CD8-positive, alpha-beta memory T cell (primary cell): ENCODE measurements around the gene USF2. TPM values are rescaled to one million over a fixed set of nuclear protein-coding genes. Genes with fewer than 3 reads are reported as not detected.
"Not testable (repeated sequence)": the region's sequence is repeated elsewhere in the genome, so short reads cannot be mapped to it uniquely, and the experiment has no call there.

Experiments
- CTCF ChIA-PET: fragments of 350-600 bp; sonication (Branson Sonifier 250); formaldehyde crosslinking; loops from one replicate; lab custom pipeline; 2021; ENCODE audit warnings: antibody characterized with exemption; lab: Charles Lee
- POLR2A ChIA-PET: fragments of 350-600 bp; sonication (Branson Sonifier 250); formaldehyde crosslinking; loops from one replicate; lab custom pipeline; 2021; ENCODE audit warnings: antibody characterized with exemption; lab: Charles Lee
- DNase-seq, 5 donors: peaks; one replicate each; pipeline versions ENCODE4 v3.0.0 to v3.0.0-alpha.2; 2020 to 2022; ENCODE audit warnings: mixed read lengths in 1 of 5
- H3K27ac ChIP-seq: one replicate; pipeline ENCODE4 v1.7.0; 2013; ENCODE audit warnings: low read depth, mild to moderate bottlenecking, low read length, moderate library complexity
- H3K27me3 ChIP-seq: 2 replicates; pipeline ENCODE4 v1.7.0; 2013; ENCODE audit warnings: low read length, mild to moderate bottlenecking; ENCODE audit not compliant: insufficient read depth, poor library complexity, severe bottlenecking
- H3K36me3 ChIP-seq: 2 replicates; pipeline ENCODE4 v1.7.0; 2013; ENCODE audit warnings: mild to moderate bottlenecking, low read length, moderate library complexity; ENCODE audit not compliant: insufficient read depth
- H3K4me1 ChIP-seq: 2 replicates; pipeline ENCODE4 v1.7.0; 2013; ENCODE audit warnings: mild to moderate bottlenecking, low read length, moderate library complexity; ENCODE audit not compliant: insufficient read depth
- H3K4me3 ChIP-seq: 2 replicates; pipeline ENCODE4 v1.7.0; 2013; ENCODE audit warnings: mild to moderate bottlenecking, low read length
- H3K9me3 ChIP-seq: 2 replicates; pipeline ENCODE4 v1.7.0; 2013; ENCODE audit warnings: mild to moderate bottlenecking, low read length
- H3K27ac Mint-ChIP-seq, 8 donors: one replicate each; pipeline ENCODE4 v1.8.0; 2020 to 2021; ENCODE audit warnings: mixed read lengths in 8 of 8, mild to moderate bottlenecking in 6 of 8, inconsistent platforms in 3 of 8, moderate library complexity in 3 of 8
- H3K27me3 Mint-ChIP-seq, 2 donors: one replicate each; pipeline ENCODE4 v1.8.0; 2020 to 2021; ENCODE audit warnings: mixed read lengths in 2 of 2, mild to moderate bottlenecking in 1 of 2, moderate library complexity in 1 of 2
- H3K36me3 Mint-ChIP-seq, 3 donors: one replicate each; pipeline ENCODE4 v1.8.0; 2020 to 2021; ENCODE audit warnings: mixed read lengths in 3 of 3, inconsistent platforms in 1 of 3, mild to moderate bottlenecking in 1 of 3
- H3K4me1 Mint-ChIP-seq, 3 donors: one replicate each; pipeline ENCODE4 v1.8.0; 2020 to 2021; ENCODE audit warnings: mixed read lengths in 3 of 3, inconsistent platforms in 1 of 3, mild to moderate bottlenecking in 1 of 3
- H3K4me3 Mint-ChIP-seq, 7 donors: one replicate each; pipeline ENCODE4 v1.8.0; 2020 to 2021; ENCODE audit warnings: mixed read lengths in 7 of 7, mild to moderate bottlenecking in 6 of 7, moderate library complexity in 4 of 7, inconsistent platforms in 2 of 7
- H3K9me3 Mint-ChIP-seq, 5 donors: one replicate each; pipeline ENCODE4 v1.8.0; 2020 to 2022; ENCODE audit warnings: mixed read lengths in 5 of 5, mild to moderate bottlenecking in 3 of 5, moderate library complexity in 2 of 5, inconsistent platforms in 1 of 5
- polyA plus RNA-seq: library from polyadenylated mRNA; unstranded; fragments of 300-500 nt; fragmentation: Illumina TruSeq; gene quantifications from one replicate; pipeline ENCODE4 v1.2.3, GENCODE V29; 2021
- total RNA-seq, 2 experiments: library from RNA; stranded (reverse); gene quantifications; one replicate each; pipeline ENCODE4 v1.2.3, GENCODE V29; 2021

The USF2 gene
- total and polyA plus RNA-seq, 3 experiments from 2014 or later: 9.2 to 132 (median 125) TPM

DNA sequence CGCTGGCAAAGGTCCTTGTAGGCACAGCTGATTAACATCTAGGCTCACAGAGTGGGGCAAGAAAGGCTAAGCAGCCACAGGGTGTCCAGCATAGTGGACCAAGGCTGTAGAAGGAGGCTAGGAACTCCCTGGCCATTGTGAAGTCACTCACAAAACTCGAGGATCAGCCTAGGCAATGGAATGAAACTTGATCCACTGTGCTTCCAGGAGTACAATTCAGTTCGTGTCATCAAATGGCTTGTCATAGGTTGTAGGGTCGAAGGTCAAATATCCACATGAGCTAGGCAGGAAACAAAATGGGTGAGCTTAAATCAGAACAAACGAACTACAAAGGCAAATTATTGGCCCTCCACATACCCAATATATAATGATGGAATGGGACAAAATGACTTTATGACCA is 35.9 kb upstream of the USF2 start:
- Mint-ChIP-seq H3K4me1 (peaks cover 6 to 10% (median 10%) of the 10 kb centered on the region in 3 donors), H3K36me3 (no peaks in the 10 kb centered on the region), H3K27ac (peak overlapping the region in 1 of 8 donors; percentile 17), H3K9me3 (no peaks in the 10 kb centered on the region), H3K4me3 (no peak overlapping the region), H3K27me3 (no peaks in the 10 kb centered on the region)
- CTCF ChIA-PET: interaction anchor here (1.2 kb wide), 1 partner anchor 44 kb away, joined by 3 read pairs; no protein-coding TSS in a partner anchor
- POLR2A ChIA-PET: interaction anchor here (0.6 kb wide), 1 partner anchor 14 kb away, joined by 3 read pairs; no protein-coding TSS in a partner anchor
- no peaks in the 10 kb centered on the region for H3K27me3 ChIP-seq
- no peaks in the 10 kb centered on the region for H3K4me1 ChIP-seq
- H3K9me3 ChIP-seq: no peaks in the 10 kb centered on the region
- no peak overlapping the region for H3K27ac ChIP-seq
- H3K4me3 ChIP-seq: no peak overlapping the region
- no peak for DNase-seq
- H3K36me3 ChIP-seq: no peaks in the 10 kb centered on the region

DNA sequence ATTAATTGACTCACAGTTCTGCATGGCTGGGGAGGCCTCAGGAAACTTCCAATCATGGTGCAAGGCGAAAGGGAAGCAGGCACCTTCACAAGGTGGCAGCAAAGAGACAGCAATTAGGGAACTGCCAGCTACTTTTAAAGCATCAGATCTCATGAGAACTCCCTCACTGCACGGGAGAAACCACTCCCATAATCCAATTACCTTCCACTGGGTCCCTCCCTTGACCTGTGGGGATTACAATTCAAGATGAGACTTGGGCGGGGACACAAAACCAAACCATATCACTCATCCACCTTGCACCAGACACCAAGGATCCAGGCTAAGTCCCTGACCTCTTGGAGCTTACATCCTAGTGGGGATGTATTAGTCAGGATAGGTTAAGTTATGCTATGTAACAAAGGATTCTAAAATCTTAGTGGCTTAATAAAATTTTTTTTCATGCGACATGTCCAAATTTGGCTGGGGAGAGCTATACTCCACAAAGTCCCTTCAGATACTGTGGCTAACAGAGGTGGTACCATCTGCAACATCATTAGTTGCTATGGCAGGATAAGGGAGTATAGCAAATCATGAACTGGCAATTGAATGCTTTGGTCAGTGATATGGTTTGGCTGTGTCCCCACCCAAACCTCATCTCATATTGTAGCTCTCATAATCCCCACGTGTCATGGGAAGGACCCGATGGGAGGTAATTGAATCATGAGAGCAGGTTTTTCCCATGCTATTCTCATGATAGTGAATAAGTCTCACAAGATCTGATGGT is 31.9 kb upstream of the USF2 start:
- DNase-seq: peak in 1 of 5 donors; percentile 21
- Histone ChIP-seq H3K4me3 (no peak overlapping the region), H3K9me3 (peaks cover 5% of the 10 kb centered on the region), H3K4me1 (peaks cover 25% of the 10 kb centered on the region), H3K27ac (no peak overlapping the region), H3K36me3 (no peaks in the 10 kb centered on the region), H3K27me3 (no peaks in the 10 kb centered on the region)
- no peak overlapping the region for H3K4me3 Mint-ChIP-seq
- ChIA-PET POLR2A (no interaction called here), CTCF (interaction anchor here (0.7 to 2.0 kb wide), 10 partner anchors 9 to 258 kb away, joined by 3 to 8 read pairs (median 4); partner anchors contain the start of genes FAM187B and FXYD5)
- peaks cover 6 to 13% (median 12%) of the 10 kb centered on the region in 5 donors for H3K9me3 Mint-ChIP-seq
- H3K36me3 Mint-ChIP-seq: peaks cover 2 to 13% (median 3%) of the 10 kb centered on the region in 3 donors
- peaks cover 20 to 39% (median 35%) of the 10 kb centered on the region in 3 donors for H3K4me1 Mint-ChIP-seq
- peak overlapping the region in 3 of 8 donors; percentile 66 to 78 (median 76) for H3K27ac Mint-ChIP-seq
- H3K27me3 Mint-ChIP-seq: peaks cover 8 to 9% of the 10 kb centered on the region in 2 donors

DNA sequence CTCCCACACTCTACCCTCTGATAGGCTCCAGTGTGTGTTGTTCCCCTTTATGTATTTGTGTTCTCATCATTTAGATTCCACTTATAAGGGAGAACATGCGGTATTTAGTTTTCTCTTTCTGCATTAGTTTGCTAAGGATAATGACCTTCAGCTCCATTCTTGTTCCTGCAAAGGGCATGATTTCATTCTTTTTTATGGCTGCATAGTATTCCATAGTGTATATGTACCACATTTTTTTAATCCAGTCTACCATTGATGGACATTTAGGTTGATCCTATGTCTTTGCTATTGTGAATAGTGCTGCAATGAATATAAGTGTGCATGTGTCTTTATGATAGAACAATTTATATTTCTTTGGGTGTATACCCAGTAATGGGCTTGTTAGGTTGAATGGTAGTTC is 29.2 kb upstream of the USF2 start:
- POLR2A ChIA-PET: interaction anchor here (1.0 to 2.7 kb wide), 2 partner anchors 28 to 85 kb away, joined by 3 to 16 read pairs; partner anchors contain the start of gene FXYD5

DNA sequence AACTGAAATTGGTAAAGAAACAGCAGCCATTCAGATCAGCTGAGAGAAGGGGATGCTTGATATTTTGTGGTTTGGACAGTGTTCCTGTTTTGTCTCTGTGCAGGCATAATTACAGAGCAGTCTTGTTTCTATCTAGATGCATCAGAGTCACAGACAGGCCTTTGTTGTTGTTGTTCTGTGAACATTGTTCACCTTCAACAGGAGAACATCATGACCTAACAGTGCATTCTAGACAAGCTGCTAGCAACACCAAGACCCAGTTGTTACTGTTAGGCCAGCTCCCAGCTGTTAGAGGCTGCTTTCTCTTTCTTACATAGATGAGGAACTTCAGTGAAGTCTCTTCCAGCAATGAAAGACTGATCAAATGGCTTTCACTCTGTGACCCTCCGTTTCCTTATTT is 28.4 kb upstream of the USF2 start:
- H3K4me3 ChIP-seq: no peak overlapping the region
- H3K27ac ChIP-seq: no peak overlapping the region
- no peaks in the 10 kb centered on the region for H3K36me3 ChIP-seq
- POLR2A ChIA-PET: interaction anchor here (0.7 to 2.7 kb wide), 4 partner anchors 15 to 34 kb away, joined by 3 to 16 read pairs (median 4); no protein-coding TSS in a partner anchor
- H3K36me3 Mint-ChIP-seq: peaks cover 2 to 27% (median 3%) of the 10 kb centered on the region in 3 donors
- peaks cover 19 to 36% (median 32%) of the 10 kb centered on the region in 3 donors for H3K4me1 Mint-ChIP-seq
- peaks cover 11 to 20% of the 10 kb centered on the region in 2 donors for H3K27me3 Mint-ChIP-seq
- peak in 2 of 5 donors; percentile 67 to 70 for DNase-seq
- H3K4me3 Mint-ChIP-seq: peak overlapping the region; percentile 2 to 76 (median 52)
- CTCF ChIA-PET: interaction anchor here (1.0 to 2.2 kb wide), 7 partner anchors 29 to 228 kb away, joined by 3 to 7 read pairs (median 3); partner anchors contain the start of gene FXYD5
- peak overlapping the region; percentile 62 to 97 (median 92) for H3K27ac Mint-ChIP-seq
- no peaks in the 10 kb centered on the region for H3K27me3 ChIP-seq
- peaks cover 8 to 33% (median 28%) of the 10 kb centered on the region in 5 donors for H3K9me3 Mint-ChIP-seq
- peaks cover 7% of the 10 kb centered on the region for H3K9me3 ChIP-seq
- peaks cover 25% of the 10 kb centered on the region for H3K4me1 ChIP-seq

More for the DNA sequence above, 29.2 kb upstream of the USF2 start:
- Mint-ChIP-seq H3K9me3 (peaks cover 8 to 30% (median 24%) of the 10 kb centered on the region in 5 donors), H3K36me3 (peaks cover 2 to 27% (median 3%) of the 10 kb centered on the region in 3 donors), H3K27me3 (peaks cover 11 to 17% of the 10 kb centered on the region in 2 donors), H3K27ac (peak overlapping the region in 7 of 8 donors; percentile 62 to 97 (median 91)), H3K4me3 (peak overlapping the region in 3 of 7 donors; percentile 19 to 76 (median 57)), H3K4me1 (peaks cover 20 to 39% (median 35%) of the 10 kb centered on the region in 3 donors)
- H3K4me3 ChIP-seq, H3K36me3 ChIP-seq, H3K27me3 ChIP-seq, DNase-seq, H3K27ac ChIP-seq, H3K9me3 ChIP-seq: not testable (repeated sequence)
- CTCF ChIA-PET: interaction anchor here (1.0 to 1.7 kb wide), 3 partner anchors 46 to 98 kb away, joined by 3 to 5 read pairs (median 3); no protein-coding TSS in a partner anchor
- H3K4me1 ChIP-seq: peaks cover 25% of the 10 kb centered on the region

DNA sequence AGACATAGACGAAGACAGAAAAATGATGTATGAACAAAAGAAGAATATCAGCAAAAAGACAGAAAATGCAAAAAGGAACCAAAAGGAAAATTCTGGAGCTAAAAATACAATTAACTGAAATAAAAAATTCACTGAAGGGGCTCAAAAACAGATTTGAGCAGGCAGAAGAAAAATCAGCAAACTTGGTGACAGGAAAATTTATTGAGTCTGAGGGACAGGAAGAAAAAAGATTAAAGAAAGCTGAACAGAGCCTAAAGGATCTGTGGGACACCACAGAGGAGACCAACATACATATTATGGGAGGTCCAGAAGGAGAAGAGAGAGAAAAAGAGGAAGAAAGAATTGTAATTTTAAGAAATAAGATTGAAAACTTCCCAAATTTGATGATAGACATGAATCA is 27.3 kb upstream of the USF2 start:
- no peak overlapping the region for H3K4me3 ChIP-seq
- no peak overlapping the region for H3K27ac ChIP-seq
- ChIA-PET POLR2A (interaction anchor here (1.2 to 2.7 kb wide), 3 partner anchors 14 to 35 kb away, joined by 3 to 16 read pairs (median 3); no protein-coding TSS in a partner anchor), CTCF (interaction anchor here (1.1 to 2.2 kb wide), 4 partner anchors 24 to 99 kb away, joined by 3 to 7 read pairs (median 5); partner anchors contain the start of genes FXYD5 and FXYD7)
- Mint-ChIP-seq H3K4me3 (no peak overlapping the region), H3K36me3 (peaks cover 2 to 27% (median 3%) of the 10 kb centered on the region in 3 donors), H3K4me1 (peaks cover 18 to 35% (median 32%) of the 10 kb centered on the region in 3 donors), H3K27me3 (peaks cover 14 to 23% of the 10 kb centered on the region in 2 donors), H3K9me3 (peaks cover 8 to 33% (median 28%) of the 10 kb centered on the region in 5 donors), H3K27ac (peak overlapping the region in 6 of 8 donors; percentile 3 to 97 (median 92))
- peaks cover 7% of the 10 kb centered on the region for H3K9me3 ChIP-seq
- H3K4me1 ChIP-seq: peaks cover 25% of the 10 kb centered on the region
- no peaks in the 10 kb centered on the region for H3K27me3 ChIP-seq
- H3K36me3 ChIP-seq: no peaks in the 10 kb centered on the region
- DNase-seq: no peak

DNA sequence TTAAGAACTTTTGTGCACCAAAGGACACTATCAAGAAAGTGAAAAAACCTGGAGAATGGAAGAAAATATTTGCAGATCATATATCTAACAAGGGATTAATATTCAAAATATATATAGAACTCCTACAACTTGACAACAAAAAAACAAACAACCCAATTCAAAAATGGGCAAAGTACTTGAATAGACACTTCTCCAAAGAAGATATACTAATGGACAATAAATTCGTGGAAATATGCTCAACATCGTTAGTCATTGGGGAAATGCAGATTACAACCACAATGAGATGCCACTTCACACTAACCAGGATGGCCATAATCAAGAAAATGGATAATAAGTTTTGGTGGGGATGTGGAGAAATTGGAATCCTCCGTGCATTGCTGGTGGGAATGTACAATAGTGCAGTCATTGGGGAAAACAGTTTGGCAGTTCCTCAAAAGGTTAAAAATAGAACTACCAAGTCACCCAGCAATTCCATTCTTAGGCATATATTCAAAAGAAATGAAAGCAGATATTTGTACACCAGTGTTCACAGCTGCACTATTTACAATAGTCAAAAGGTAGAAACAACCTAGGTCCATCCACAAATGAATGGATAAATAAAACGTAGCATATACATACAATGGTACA is 22.2 kb upstream of the USF2 start:
- POLR2A ChIA-PET: interaction anchor here (0.6 kb wide), 1 partner anchor 13 kb away, joined by 3 read pairs; no protein-coding TSS in a partner anchor
- Mint-ChIP-seq H3K36me3 (peaks cover 3 to 31% (median 16%) of the 10 kb centered on the region in 3 donors), H3K27me3 (peaks cover 14 to 25% of the 10 kb centered on the region in 2 donors), H3K4me3 (peak overlapping the region in 6 of 7 donors; percentile 84 to 95 (median 93)), H3K4me1 (peaks cover 30 to 41% (median 38%) of the 10 kb centered on the region in 3 donors), H3K27ac (peak overlapping the region in 2 of 8 donors; percentile 2 to 94), H3K9me3 (peaks cover 2 to 22% (median 19%) of the 10 kb centered on the region in 5 donors)
- H3K27me3 ChIP-seq: no peaks in the 10 kb centered on the region
- H3K36me3 ChIP-seq: no peaks in the 10 kb centered on the region
- CTCF ChIA-PET: no interaction called here
- no peak overlapping the region for H3K27ac ChIP-seq
- H3K9me3 ChIP-seq: peaks cover 4% of the 10 kb centered on the region
- DNase-seq: no peak
- H3K4me1 ChIP-seq: peaks cover 12% of the 10 kb centered on the region
- H3K4me3 ChIP-seq: no peak overlapping the region
